Fibroblast of pulmonary artery (primary cell): ENCODE results near the gene SPSB4.

Experiments
- DNase-seq: peaks from one replicate; pipeline ENCODE4 v3.0.0-alpha.2; 2010; ENCODE audit warnings: low read depth
- H3K4me3 ChIP-seq: replicated peaks from 2 replicates; pipeline ENCODE4 v1.5.1; 2011; ENCODE audit warnings: low read depth, mild to moderate bottlenecking, control low read depth, low read length, moderate library complexity
- TF ChIP-seq, protein P1 (sequence below): IDR thresholded peaks from 2 replicates; pipeline ENCODE4 v1.5.1; 2011; ENCODE audit warnings: mild to moderate bottlenecking, control low read depth, low read length, inconsistent platforms; ENCODE audit errors: missing control alignments

Gene SPSB4

GRCh38 chr3:141087076-141087777, 36.1 kb downstream of the SPSB4 start:
- TF ChIP-seq, protein P1, sequence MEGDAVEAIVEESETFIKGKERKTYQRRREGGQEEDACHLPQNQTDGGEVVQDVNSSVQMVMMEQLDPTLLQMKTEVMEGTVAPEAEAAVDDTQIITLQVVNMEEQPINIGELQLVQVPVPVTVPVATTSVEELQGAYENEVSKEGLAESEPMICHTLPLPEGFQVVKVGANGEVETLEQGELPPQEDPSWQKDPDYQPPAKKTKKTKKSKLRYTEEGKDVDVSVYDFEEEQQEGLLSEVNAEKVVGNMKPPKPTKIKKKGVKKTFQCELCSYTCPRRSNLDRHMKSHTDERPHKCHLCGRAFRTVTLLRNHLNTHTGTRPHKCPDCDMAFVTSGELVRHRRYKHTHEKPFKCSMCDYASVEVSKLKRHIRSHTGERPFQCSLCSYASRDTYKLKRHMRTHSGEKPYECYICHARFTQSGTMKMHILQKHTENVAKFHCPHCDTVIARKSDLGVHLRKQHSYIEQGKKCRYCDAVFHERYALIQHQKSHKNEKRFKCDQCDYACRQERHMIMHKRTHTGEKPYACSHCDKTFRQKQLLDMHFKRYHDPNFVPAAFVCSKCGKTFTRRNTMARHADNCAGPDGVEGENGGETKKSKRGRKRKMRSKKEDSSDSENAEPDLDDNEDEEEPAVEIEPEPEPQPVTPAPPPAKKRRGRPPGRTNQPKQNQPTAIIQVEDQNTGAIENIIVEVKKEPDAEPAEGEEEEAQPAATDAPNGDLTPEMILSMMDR: no peak
- DNase-seq: no peak
- no peak overlapping the region for H3K4me3 ChIP-seq

GRCh38 chr3:141087778-141088130, 36.6 kb downstream of the SPSB4 start:
- TF ChIP-seq, protein P1: no peak
- no peak for DNase-seq
- no peak overlapping the region for H3K4me3 ChIP-seq

DNA sequence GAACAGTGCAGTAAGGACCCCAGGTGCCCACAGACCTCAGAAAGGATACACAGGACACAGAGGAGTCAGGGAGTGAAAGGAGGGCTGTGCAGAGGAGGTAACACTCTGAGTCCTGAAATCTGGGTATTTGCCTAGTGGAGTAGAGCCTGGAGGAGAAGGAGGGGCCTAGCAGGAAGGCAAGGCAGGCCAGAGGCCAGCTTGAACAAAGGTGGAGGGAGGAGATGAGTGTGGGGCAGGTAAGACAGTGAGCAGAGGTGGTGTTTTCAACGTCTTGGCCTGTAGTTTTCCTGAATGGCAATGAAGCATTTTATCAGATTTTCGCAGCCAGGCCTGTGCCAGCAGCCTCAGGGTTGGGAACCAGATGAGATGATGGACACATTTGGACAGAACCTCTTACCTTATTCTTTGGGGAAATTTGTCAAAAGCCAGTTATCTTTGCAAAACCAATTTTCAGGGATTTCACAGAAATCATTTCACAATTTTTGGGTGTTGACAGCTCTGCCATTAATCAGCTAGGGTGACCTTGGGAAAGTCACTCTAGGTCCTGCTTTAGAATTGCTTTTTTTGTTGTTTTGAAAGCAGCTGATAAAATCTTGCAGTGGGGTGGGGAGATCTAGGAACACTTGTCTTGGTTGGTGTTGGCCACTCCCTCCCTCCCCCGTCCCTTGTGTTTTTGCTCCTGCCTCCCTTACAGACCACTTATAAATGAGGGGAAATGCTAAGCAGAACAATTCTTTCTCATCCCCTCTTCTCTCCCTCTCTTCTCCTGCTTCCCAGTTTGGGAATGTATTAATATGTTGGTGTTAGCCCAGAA, 38.4 kb downstream of the SPSB4 start:
- H3K4me3 ChIP-seq: no peak overlapping the region
- TF ChIP-seq, protein P1: no peak
- no peak for DNase-seq

DNA sequence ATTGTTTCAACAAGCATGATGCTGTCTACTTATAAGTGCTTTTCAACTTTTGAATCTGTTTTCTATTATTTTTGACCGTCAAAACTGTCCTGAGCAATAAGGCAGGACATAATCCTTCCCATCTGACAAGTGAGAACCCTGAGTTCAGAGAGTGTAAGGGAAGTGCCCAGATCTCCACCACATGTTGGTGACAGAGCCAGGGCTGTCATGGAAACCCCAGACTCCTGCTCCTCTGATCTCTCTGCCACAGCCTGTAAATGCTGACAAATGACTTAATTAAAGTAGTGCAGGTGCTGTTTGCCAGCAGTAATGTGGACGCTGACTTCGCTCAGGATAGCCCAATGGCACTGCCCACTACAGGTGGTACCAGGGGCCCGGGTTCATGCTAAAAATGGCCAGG, 40.3 kb downstream of the SPSB4 start:
- no peak overlapping the region for H3K4me3 ChIP-seq
- TF ChIP-seq, protein P1: no peak
- no peak for DNase-seq

DNA sequence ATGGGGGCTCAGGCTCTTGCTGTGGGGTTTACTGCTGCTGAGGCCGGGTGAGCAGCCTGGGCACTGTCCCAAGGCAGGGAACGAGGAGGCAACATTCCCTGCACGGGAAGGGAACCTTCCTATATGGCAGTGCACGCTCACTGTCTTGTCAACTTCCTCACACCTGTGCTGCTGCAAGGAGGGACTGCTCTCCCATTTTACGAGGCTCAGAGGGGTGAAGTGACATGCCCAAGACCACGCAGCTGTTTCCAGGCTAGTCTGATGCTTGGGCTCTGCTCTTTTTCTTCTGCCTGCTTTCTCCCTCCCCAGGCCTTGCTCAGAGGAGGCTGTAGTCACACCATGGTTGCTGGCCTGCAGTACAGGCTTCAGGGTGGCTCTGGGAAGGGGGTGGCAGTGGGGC, 41.5 kb downstream of the SPSB4 start:
- DNase-seq: no peak
- TF ChIP-seq, protein P1: no peak
- no peak overlapping the region for H3K4me3 ChIP-seq

DNA sequence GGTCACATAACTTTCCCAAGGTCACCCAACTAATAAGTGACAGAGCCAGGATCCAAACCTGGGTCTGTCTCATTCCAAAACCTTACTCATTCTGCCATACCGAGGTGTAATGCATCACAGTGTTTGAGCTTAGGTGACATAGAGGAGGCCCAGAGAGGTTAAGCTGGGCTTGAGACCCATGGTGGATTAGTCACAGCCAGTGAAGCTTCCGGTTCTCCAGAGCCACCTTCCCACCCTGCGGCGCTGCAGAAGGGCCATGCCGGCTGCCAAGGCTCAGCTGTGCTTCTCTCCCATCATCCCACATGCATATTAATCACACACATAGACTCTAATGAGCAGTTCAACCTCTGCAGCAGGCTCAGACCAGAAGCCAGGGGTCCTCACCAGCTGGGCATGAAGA, 42.2 kb downstream of the SPSB4 start:
- no peak overlapping the region for H3K4me3 ChIP-seq
- TF ChIP-seq, protein P1: no peak
- DNase-seq: no peak
